HepG2 (cell line): ENCODE data around the gene MEGF11. TPM values are rescaled to one million over a fixed set of nuclear protein-coding genes. Genes with fewer than 3 reads are reported as not detected.

Source experiments
- ATAC-seq: fragments of 200-7000 bp; cut with Tn5 transposase; 3 replicates; pipeline ENCODE4 v1.9.1; 2020; ENCODE audit warnings: mild to moderate bottlenecking, moderate library complexity
- BruUV-seq: library from RNA; stranded (reverse); fragments of 400-500 nt; replicated peaks from 2 replicates; lab custom pipeline; 2021; lab: Mats Ljungman, UMichigan
- CTCF ChIA-PET: fragments of 300-600 bp; formaldehyde crosslinking; extraction: SDS; loops from one replicate; lab custom pipeline; 2021; ENCODE audit warnings: low total read pairs, inconsistent platforms, low intra/inter-chr PET ratio; lab: Yijun Ruan, JAX
- POLR2A ChIA-PET: fragments of 350-600 bp; sonication (Branson Sonifier 250); formaldehyde crosslinking; loops from one replicate; lab custom pipeline; 2020; ENCODE audit warnings: antibody characterized with exemption, inconsistent platforms; lab: Yijun Ruan, JAX
- DNase-seq: peaks from one replicate; pipeline ENCODE4 v3.0.0-alpha.2; 2015; ENCODE audit warnings: low spot score
- FAIRE-seq: peaks from 3 replicates; lab custom pipeline; 2011; peaks lifted over from hg19 to GRCh38; lab: Jason Lieb, UNC
- H2AFZ ChIP-seq: one replicate; pipeline ENCODE4 v1.6.1; 2011; ENCODE audit warnings: low read length, inconsistent platforms
- H3K27ac ChIP-seq: fragments of 300-600 bp; 3 replicates; pipeline ENCODE4 v1.8.0; 2011; ENCODE audit warnings: mixed run types, mild to moderate bottlenecking, mixed read lengths, low read length, inconsistent platforms; ENCODE audit not compliant: insufficient read depth; ENCODE audit errors: extremely low read length
- H3K27me3 ChIP-seq, 2 experiments: fragments of 200-600 bp in 1 of 2; 2 replicates in 1 of 2; 3 replicates in 1 of 2; pipeline versions ENCODE4 v1.6.0 to v1.8.0; 2011; ENCODE audit warnings: low read length in 2 of 2, mild to moderate bottlenecking in 2 of 2, moderate library complexity in 2 of 2, inconsistent platforms in 1 of 2; ENCODE audit not compliant: insufficient read depth in 2 of 2, control insufficient read depth in 1 of 2
- H3K36me3 ChIP-seq, 2 experiments: fragments of 200-600 bp in 1 of 2; replicated peaks in 1 of 2; 2 replicates in 1 of 2; 3 replicates in 1 of 2; pipeline versions ENCODE4 v1.5.1 to v1.8.0; 2011; ENCODE audit warnings: low read length in 2 of 2, inconsistent platforms in 1 of 2; ENCODE audit not compliant: insufficient read depth in 2 of 2, control insufficient read depth in 1 of 2
- H3K4me1 ChIP-seq: 2 replicates; pipeline ENCODE4 v1.5.1; 2012; ENCODE audit warnings: low read length, inconsistent platforms; ENCODE audit not compliant: insufficient read depth
- H3K4me2 ChIP-seq: 2 replicates; pipeline ENCODE4 v1.6.0; 2011; ENCODE audit warnings: low read depth, low read length, inconsistent platforms
- H3K4me3 ChIP-seq, 3 experiments: fragments of 200-600 bp in 1 of 3; sonication (generic), shearing (Covaris generic) in 1 of 3; replicated peaks in 1 of 3; 2 replicates each; pipeline ENCODE4 v1.5.1; 2011 to 2016; ENCODE audit warnings: low read length in 3 of 3, inconsistent platforms in 2 of 3, low read depth in 2 of 3, mild to moderate bottlenecking in 2 of 3, control low read depth in 1 of 3, mixed read lengths in 1 of 3; ENCODE audit not compliant: insufficient read depth in 1 of 3
- H3K79me2 ChIP-seq: one replicate; pipeline ENCODE4 v1.6.1; 2011; ENCODE audit warnings: low read length, inconsistent platforms; ENCODE audit not compliant: insufficient read depth
- H3K9ac ChIP-seq: 2 replicates; pipeline ENCODE4 v1.6.0; 2011; ENCODE audit warnings: mild to moderate bottlenecking, low read depth, low read length, inconsistent platforms; ENCODE audit not compliant: insufficient read depth
- H3K9me3 ChIP-seq: 2 replicates; pipeline ENCODE4 v1.5.1; 2012; ENCODE audit warnings: mild to moderate bottlenecking, low read length
- H4K20me1 ChIP-seq: 2 replicates; pipeline ENCODE4 v1.6.0; 2011; ENCODE audit warnings: inconsistent platforms, mild to moderate bottlenecking, low read length, moderate library complexity; ENCODE audit not compliant: insufficient read depth
- LRRFIP1 ChIP-seq: sonication (generic); formaldehyde crosslinking; conservative IDR thresholded peaks from 2 replicates; pipeline ENCODE4 v1.4.0; 2020; ENCODE audit warnings: missing genetic modification reagents
- NCOA1 ChIP-seq: sonication (generic); formaldehyde crosslinking; IDR thresholded peaks from 2 replicates; pipeline ENCODE4 v1.9.0; 2021; ENCODE audit warnings: missing genetic modification reagents
- NCOA5 ChIP-seq: sonication (generic); formaldehyde crosslinking; IDR thresholded peaks from 2 replicates; pipeline ENCODE4 v1.4.0; 2020; ENCODE audit warnings: missing genetic modification reagents
- SIX4 ChIP-seq: sonication (generic); formaldehyde crosslinking; IDR thresholded peaks from 2 replicates; pipeline ENCODE4 v1.4.0; 2020; ENCODE audit warnings: missing genetic modification reagents
- SKI ChIP-seq: fragments of 450-650 bp; IDR thresholded peaks from one replicate; pipeline ENCODE4 v1.6.1; 2018; ENCODE audit warnings: mild to moderate bottlenecking; ENCODE audit not compliant: partially characterized antibody
- SNRNP70 ChIP-seq: fragments of 200-400 bp; formaldehyde crosslinking; IDR thresholded peaks from 2 replicates; pipeline ENCODE4 v1.6.1; 2017; ENCODE audit warnings: mild to moderate bottlenecking, low read depth, low read length, moderate library complexity
- SUZ12 ChIP-seq: fragments of 150-350 bp; IDR thresholded peaks from 2 replicates; pipeline ENCODE4 v1.6.1; 2014; ENCODE audit warnings: low read depth, low read length
- YY1 ChIP-seq: IDR thresholded peaks from 2 replicates; pipeline ENCODE4 v1.6.1; 2011; ENCODE audit warnings: low read length, low read depth, moderate library complexity, mild to moderate bottlenecking; ENCODE audit not compliant: insufficient read depth, insufficient replicate concordance
- ZBTB1 ChIP-seq: sonication (generic); formaldehyde crosslinking; IDR thresholded peaks from 2 replicates; pipeline ENCODE4 v1.4.0; 2020; ENCODE audit warnings: missing genetic modification reagents, borderline replicate concordance
- ZNF263 ChIP-seq: sonication (generic); formaldehyde crosslinking; IDR thresholded peaks from 2 replicates; pipeline ENCODE4 v1.4.0; 2020; ENCODE audit warnings: missing genetic modification reagents
- ZNF296 ChIP-seq: sonication (generic); formaldehyde crosslinking; conservative IDR thresholded peaks from 2 replicates; pipeline ENCODE4 v1.5.0; 2020; ENCODE audit warnings: mild to moderate bottlenecking, missing genetic modification reagents
- WGBS: methylation state at CpG from one replicate; pipeline ENCODE4 v1.1.6; 2017; ENCODE audit warnings: low lambda C conversion rate; 5-methylcytosine and 5-hydroxymethylcytosine counted together
- in situ Hi-C: cut with HindIII; loops from 2 replicates; pipeline ENCODE4 v1.10.0; 2017; ENCODE audit warnings: low pct_unique_long_range_greater_than_20kb; ENCODE audit not compliant: extremely low pct_ligation_motif_present
- intact Hi-C: fragments of 100-400 bp; cut with micrococcal nuclease; formaldehyde crosslinking; loops from one replicate; pipeline ENCODE4 v1.10.0; 2022; ENCODE audit not compliant: unreplicated experiment
- polyA plus RNA-seq, 8 experiments: library from polyadenylated mRNA; depleted of rRNA in 3 of 8; stranded (reverse) in 7 of 8; unstranded in 1 of 8; fragments of >200 nt; fragmentation: Illumina TruSeq in 4 of 8; extraction: Trizol in 4 of 8; gene quantifications; 2 replicates each; pipeline versions ENCODE4 v1.2.1 to v1.2.3, GENCODE V29; 2011 to 2016; ENCODE audit warnings: low read depth in 4 of 8, missing spikeins in 1 of 8, mixed read lengths in 1 of 8; ENCODE audit not compliant: insufficient read depth in 1 of 8
- total RNA-seq, 5 experiments: library from RNA; depleted of rRNA; stranded (reverse); fragments of >200 nt; fragmentation: Illumina TruSeq; extraction: Trizol; gene quantifications; 2 replicates each; pipeline ENCODE4 v1.2.3, GENCODE V29; 2016; ENCODE audit warnings: low read depth in 1 of 5
- TF ChIP-seq, protein P1 (sequence below): sonication (generic); formaldehyde crosslinking; IDR thresholded peaks from 2 replicates; pipeline ENCODE4 v1.5.0; 2020; ENCODE audit warnings: mild to moderate bottlenecking, missing genetic modification reagents
- TF ChIP-seq, protein P2 (sequence below): fragments of 450-650 bp; IDR thresholded peaks from 2 replicates; pipeline ENCODE4 v1.6.1; 2017

MEGF11 gene
- total and polyA plus RNA-seq, 2 of the 13 experiments (the other 11 are each of a cell fraction or from before 2014, with no cell fraction given): not detected

GRCh38 chr15:66105286-66106265, 148.0 kb downstream of the MEGF11 start:
- no peaks in the 10 kb centered on the region for H3K9me3 ChIP-seq
- 25% methylated on average over 8 of the region's 9 CpGs for WGBS
- H3K4me1 ChIP-seq: no peaks in the 10 kb centered on the region
- no peak for FAIRE-seq
- no peak for ATAC-seq
- ChIA-PET POLR2A (no interaction called here), CTCF (no interaction called here)
- BruUV-seq: no TSS peak
- no peak overlapping the region for H3K27ac ChIP-seq
- no peaks in the 10 kb centered on the region for H4K20me1 ChIP-seq
- intact Hi-C loops (no loop called here), in situ Hi-C loops (no loop called here)
- no peak overlapping the region for H3K4me3 ChIP-seq
- no peak overlapping the region for H3K4me2 ChIP-seq
- DNase-seq: no peak
- peaks cover 1 to 42% of the 10 kb centered on the region in 2 experiments for H3K27me3 ChIP-seq
- H3K36me3 ChIP-seq: no peaks in the 10 kb centered on the region
- TF ChIP-seq SKI: no peak
- no peak for TF ChIP-seq SNRNP70
- TF ChIP-seq ZNF263: no peak
- no peak for TF ChIP-seq YY1
- TF ChIP-seq NCOA5 (CRISPR knock-in tag): no peak
- TF ChIP-seq SUZ12: no peak
- TF ChIP-seq, protein P1, sequence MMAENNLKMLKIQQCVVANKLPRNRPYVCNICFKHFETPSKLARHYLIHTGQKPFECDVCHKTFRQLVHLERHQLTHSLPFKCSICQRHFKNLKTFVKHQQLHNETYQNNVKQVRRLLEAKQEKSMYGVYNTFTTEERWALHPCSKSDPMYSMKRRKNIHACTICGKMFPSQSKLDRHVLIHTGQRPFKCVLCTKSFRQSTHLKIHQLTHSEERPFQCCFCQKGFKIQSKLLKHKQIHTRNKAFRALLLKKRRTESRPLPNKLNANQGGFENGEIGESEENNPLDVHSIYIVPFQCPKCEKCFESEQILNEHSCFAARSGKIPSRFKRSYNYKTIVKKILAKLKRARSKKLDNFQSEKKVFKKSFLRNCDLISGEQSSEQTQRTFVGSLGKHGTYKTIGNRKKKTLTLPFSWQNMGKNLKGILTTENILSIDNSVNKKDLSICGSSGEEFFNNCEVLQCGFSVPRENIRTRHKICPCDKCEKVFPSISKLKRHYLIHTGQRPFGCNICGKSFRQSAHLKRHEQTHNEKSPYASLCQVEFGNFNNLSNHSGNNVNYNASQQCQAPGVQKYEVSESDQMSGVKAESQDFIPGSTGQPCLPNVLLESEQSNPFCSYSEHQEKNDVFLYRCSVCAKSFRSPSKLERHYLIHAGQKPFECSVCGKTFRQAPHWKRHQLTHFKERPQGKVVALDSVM (CRISPR knock-in tag): no peak
- no peak for TF ChIP-seq ZBTB1 (CRISPR knock-in tag)
- no peak for TF ChIP-seq ZNF296 (CRISPR knock-in tag)
- TF ChIP-seq, protein P2, sequence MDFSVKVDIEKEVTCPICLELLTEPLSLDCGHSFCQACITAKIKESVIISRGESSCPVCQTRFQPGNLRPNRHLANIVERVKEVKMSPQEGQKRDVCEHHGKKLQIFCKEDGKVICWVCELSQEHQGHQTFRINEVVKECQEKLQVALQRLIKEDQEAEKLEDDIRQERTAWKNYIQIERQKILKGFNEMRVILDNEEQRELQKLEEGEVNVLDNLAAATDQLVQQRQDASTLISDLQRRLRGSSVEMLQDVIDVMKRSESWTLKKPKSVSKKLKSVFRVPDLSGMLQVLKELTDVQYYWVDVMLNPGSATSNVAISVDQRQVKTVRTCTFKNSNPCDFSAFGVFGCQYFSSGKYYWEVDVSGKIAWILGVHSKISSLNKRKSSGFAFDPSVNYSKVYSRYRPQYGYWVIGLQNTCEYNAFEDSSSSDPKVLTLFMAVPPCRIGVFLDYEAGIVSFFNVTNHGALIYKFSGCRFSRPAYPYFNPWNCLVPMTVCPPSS: no peak
- no peak for TF ChIP-seq LRRFIP1 (CRISPR knock-in tag)
- no peak for TF ChIP-seq SIX4
- no peak for TF ChIP-seq NCOA1 (CRISPR knock-in tag)
- H3K9ac ChIP-seq: no peak overlapping the region
- no peak overlapping the region for H2AFZ ChIP-seq
- no peaks in the 10 kb centered on the region for H3K79me2 ChIP-seq
